H9 (cell line): ENCODE results near the gene NRG3. TPM values are rescaled to one million over a fixed set of nuclear protein-coding genes. Genes with fewer than 3 reads are reported as not detected.

ENCODE experiments used
- DNase-seq: peaks from one replicate; pipeline ENCODE4 v3.0.0-alpha.2; 2017
- H2AFZ ChIP-seq: one replicate; pipeline ENCODE4 v1.6.1; 2013; ENCODE audit warnings: mild to moderate bottlenecking, low read length, control low read depth, moderate library complexity
- H2AK5ac ChIP-seq: 2 replicates; pipeline ENCODE4 v1.6.1; 2013; ENCODE audit warnings: low read length, control low read depth, mixed read lengths; ENCODE audit not compliant: insufficient read length
- H2BK120ac ChIP-seq: one replicate; pipeline ENCODE4 v1.6.1; 2013; ENCODE audit warnings: low read depth, mild to moderate bottlenecking, low read length, control low read depth, inconsistent platforms; ENCODE audit not compliant: poor library complexity, severe bottlenecking
- H2BK12ac ChIP-seq: 2 replicates; pipeline ENCODE4 v1.6.1; 2013; ENCODE audit warnings: low read length, control low read depth, mixed read lengths, low read depth; ENCODE audit not compliant: insufficient read length
- H2BK15ac ChIP-seq: 2 replicates; pipeline ENCODE4 v1.6.1; 2013; ENCODE audit warnings: low read depth, low read length, control low read depth
- H2BK20ac ChIP-seq: one replicate; pipeline ENCODE4 v1.6.1; 2013; ENCODE audit warnings: low read depth, mild to moderate bottlenecking, low read length, control low read depth, inconsistent platforms; ENCODE audit not compliant: poor library complexity, severe bottlenecking
- H2BK5ac ChIP-seq: 2 replicates; pipeline ENCODE4 v1.6.1; 2013; ENCODE audit warnings: low read length, control low read depth, mixed read lengths; ENCODE audit not compliant: insufficient read length
- H3K14ac ChIP-seq: 2 replicates; pipeline ENCODE4 v1.6.1; 2013; ENCODE audit warnings: low read length, control low read depth; ENCODE audit not compliant: insufficient read depth
- H3K18ac ChIP-seq: 2 replicates; pipeline ENCODE4 v1.6.1; 2013; ENCODE audit warnings: low read depth, mild to moderate bottlenecking, mixed read lengths, low read length, control low read depth; ENCODE audit not compliant: insufficient read length
- H3K23ac ChIP-seq: 2 replicates; pipeline ENCODE4 v1.6.1; 2013; ENCODE audit warnings: low read length, control low read depth, mixed read lengths, low read depth; ENCODE audit not compliant: insufficient read length
- H3K23me2 ChIP-seq: 2 replicates; pipeline ENCODE4 v1.6.1; 2013; ENCODE audit warnings: low read depth, mild to moderate bottlenecking, mixed read lengths, low read length, control low read depth; ENCODE audit not compliant: insufficient read length, poor library complexity, severe bottlenecking
- H3K27ac ChIP-seq: 2 replicates; pipeline ENCODE4 v1.5.1; 2013; ENCODE audit warnings: low read length, control low read depth, mixed read lengths, low read depth; ENCODE audit not compliant: insufficient read length
- H3K27me3 ChIP-seq: 2 replicates; pipeline ENCODE4 v1.6.1; 2013; ENCODE audit warnings: low read length, control low read depth, inconsistent platforms; ENCODE audit not compliant: insufficient read depth
- H3K4ac ChIP-seq: 2 replicates; pipeline ENCODE4 v1.6.1; 2013; ENCODE audit warnings: low read depth, mild to moderate bottlenecking, control low read depth, inconsistent platforms, low read length, moderate library complexity
- H3K4me1 ChIP-seq: 2 replicates; pipeline ENCODE4 v1.6.1; 2013; ENCODE audit warnings: low read length, control low read depth, inconsistent platforms; ENCODE audit not compliant: insufficient read depth
- H3K4me2 ChIP-seq: 2 replicates; pipeline ENCODE4 v1.6.1; 2013; ENCODE audit warnings: low read length, control low read depth, mixed read lengths; ENCODE audit not compliant: insufficient read length, insufficient read depth
- H3K56ac ChIP-seq: 2 replicates; pipeline ENCODE4 v1.6.1; 2013; ENCODE audit warnings: low read depth, mild to moderate bottlenecking, mixed read lengths, low read length, control low read depth; ENCODE audit not compliant: insufficient read length
- H3K79me1 ChIP-seq: 2 replicates; pipeline ENCODE4 v1.6.1; 2013; ENCODE audit warnings: low read depth, mild to moderate bottlenecking, moderate library complexity, low read length, control low read depth, inconsistent platforms; ENCODE audit not compliant: insufficient read depth, poor library complexity, severe bottlenecking
- H3K79me2 ChIP-seq: 2 replicates; pipeline ENCODE4 v1.6.1; 2013; ENCODE audit warnings: low read length, control low read depth, inconsistent platforms; ENCODE audit not compliant: insufficient read depth
- H3K9ac ChIP-seq: 2 replicates; pipeline ENCODE4 v1.6.1; 2013; ENCODE audit warnings: low read length, control low read depth, mixed read lengths; ENCODE audit not compliant: insufficient read length; ENCODE audit errors: extremely low read depth
- H3K9me3 ChIP-seq: one replicate; pipeline ENCODE4 v1.6.1; 2013; ENCODE audit warnings: low read depth, low read length, inconsistent platforms; ENCODE audit not compliant: control insufficient read depth
- H3T11ph ChIP-seq: one replicate; pipeline ENCODE4 v1.6.1; 2013; ENCODE audit warnings: mild to moderate bottlenecking, low read length, control low read depth, inconsistent platforms
- H4K20me1 ChIP-seq: one replicate; pipeline ENCODE4 v1.6.1; 2013; ENCODE audit not compliant: control insufficient read depth, insufficient read length, insufficient read depth
- H4K5ac ChIP-seq: 2 replicates; pipeline ENCODE4 v1.6.1; 2013; ENCODE audit warnings: low read depth, mild to moderate bottlenecking, mixed read lengths, low read length, control low read depth; ENCODE audit not compliant: insufficient read length
- H4K8ac ChIP-seq: replicated peaks from 2 replicates; pipeline ENCODE4 v1.6.1; 2013; ENCODE audit warnings: low read length, control low read depth, mixed read lengths, low read depth; ENCODE audit not compliant: insufficient read length
- H4K91ac ChIP-seq: 2 replicates; pipeline ENCODE4 v1.6.1; 2013; ENCODE audit warnings: low read depth, mild to moderate bottlenecking, moderate library complexity, mixed read lengths, low read length, control low read depth; ENCODE audit not compliant: insufficient read length
- H3K27ac Mint-ChIP-seq, 3 experiments: 2 replicates in 2 of 3; 3 replicates in 1 of 3; pipeline ENCODE4 v1.8.0; 2020 to 2021; ENCODE audit warnings: mixed read lengths in 3 of 3, mild to moderate bottlenecking in 1 of 3, moderate library complexity in 1 of 3
- H3K27me3 Mint-ChIP-seq: 2 replicates; pipeline ENCODE4 v1.8.0; 2021; ENCODE audit warnings: low read depth, mild to moderate bottlenecking, moderate library complexity, mixed read lengths
- H3K36me3 Mint-ChIP-seq, 3 experiments: 2 replicates in 2 of 3; 3 replicates in 1 of 3; pipeline ENCODE4 v1.8.0; 2020 to 2021; ENCODE audit warnings: low read depth in 3 of 3, mixed read lengths in 3 of 3; ENCODE audit not compliant: insufficient read depth in 1 of 3
- H3K4me1 Mint-ChIP-seq, 2 experiments: 2 replicates each; pipeline ENCODE4 v1.8.0; 2020; ENCODE audit warnings: mixed read lengths in 2 of 2
- H3K4me3 Mint-ChIP-seq, 2 experiments: 2 replicates in 1 of 2; 3 replicates in 1 of 2; pipeline ENCODE4 v1.8.0; 2020 to 2021; ENCODE audit warnings: mild to moderate bottlenecking in 2 of 2, mixed read lengths in 2 of 2, moderate library complexity in 1 of 2
- H3K9me3 Mint-ChIP-seq, 2 experiments: 2 replicates in 1 of 2; 3 replicates in 1 of 2; pipeline ENCODE4 v1.8.0; 2020; ENCODE audit warnings: mild to moderate bottlenecking in 2 of 2, mixed read lengths in 2 of 2, moderate library complexity in 1 of 2
- WGBS: extraction: QIAGEN DNeasy Blood & Tissue Kit; methylation state at CpG from one replicate; pipeline ENCODE4 v1.1.7; 2013; ENCODE audit warnings: missing lambda C conversion rate, low lambda C conversion rate, mixed read lengths; ENCODE audit not compliant: insufficient read length; ENCODE audit errors: extremely low coverage; 5-methylcytosine and 5-hydroxymethylcytosine counted together
- total RNA-seq: library from RNA; stranded (reverse); gene quantifications from 2 replicates; pipeline ENCODE4 v1.2.1, GENCODE V29; 2021
- TF ChIP-seq, protein P1 (sequence below): fragments of 200-600 bp; sonication (generic); conservative IDR thresholded peaks from 3 replicates; pipeline ENCODE4 v1.8.0; 2021; ENCODE audit warnings: antibody characterized with exemption, mild to moderate bottlenecking

The NRG3 gene
- total RNA-seq, 1 experiment from 2014 or later = 1.6 TPM

DNA sequence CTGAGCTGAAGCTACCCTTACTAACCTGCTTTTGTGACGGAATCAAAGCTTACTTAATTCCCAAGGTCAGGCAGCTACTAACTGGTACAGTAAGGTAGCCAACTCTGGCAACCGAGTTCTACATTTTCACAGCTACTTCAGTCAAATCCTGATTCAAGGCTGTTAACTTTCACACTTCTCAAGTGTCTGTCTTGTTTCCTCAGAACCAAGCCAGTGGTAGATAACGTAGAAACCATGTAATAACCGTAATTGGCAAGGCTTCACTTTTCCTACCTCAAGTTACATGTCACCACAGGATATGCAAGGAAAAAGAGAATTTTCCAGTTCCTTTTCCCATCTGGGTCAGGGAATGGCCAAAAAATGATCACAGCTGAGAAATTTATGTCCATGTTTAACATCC is 746.7 kb downstream of the NRG3 start:
- DNase-seq = no peak

More for the DNA sequence above, 746.7 kb downstream of the NRG3 start:
- no peak overlapping the region for H3K9ac ChIP-seq
- no peak overlapping the region for H3K56ac ChIP-seq
- no peak overlapping the region for H3K4me2 ChIP-seq
- H3K4me3 Mint-ChIP-seq = no peak overlapping the region
- no peak overlapping the region for H3K18ac ChIP-seq
- H2BK15ac ChIP-seq = no peak overlapping the region
- no peak overlapping the region for H4K91ac ChIP-seq
- H3K27me3 Mint-ChIP-seq = no peaks in the 10 kb centered on the region; the same call in 1 of the 2 replicates
- H3K79me1 ChIP-seq = no peaks in the 10 kb centered on the region
- H3K9me3 ChIP-seq = no peaks in the 10 kb centered on the region
- H2BK120ac ChIP-seq = no peak overlapping the region
- no peak overlapping the region for H2BK5ac ChIP-seq
- H2BK12ac ChIP-seq = no peak overlapping the region
- H4K5ac ChIP-seq = no peak overlapping the region
- H3K27me3 ChIP-seq = no peaks in the 10 kb centered on the region
- peaks cover 0 to 6% (median 2%) of the 10 kb centered on the region in 3 experiments; a peak in 4 of 7 replicates for H3K36me3 Mint-ChIP-seq
- H3K79me2 ChIP-seq = no peaks in the 10 kb centered on the region; the same call in 1 of the 2 replicates
- WGBS = no CpG with 5 or more reads among the region's 4 CpGs
- H2AK5ac ChIP-seq = no peak overlapping the region
- TF ChIP-seq, protein P1, sequence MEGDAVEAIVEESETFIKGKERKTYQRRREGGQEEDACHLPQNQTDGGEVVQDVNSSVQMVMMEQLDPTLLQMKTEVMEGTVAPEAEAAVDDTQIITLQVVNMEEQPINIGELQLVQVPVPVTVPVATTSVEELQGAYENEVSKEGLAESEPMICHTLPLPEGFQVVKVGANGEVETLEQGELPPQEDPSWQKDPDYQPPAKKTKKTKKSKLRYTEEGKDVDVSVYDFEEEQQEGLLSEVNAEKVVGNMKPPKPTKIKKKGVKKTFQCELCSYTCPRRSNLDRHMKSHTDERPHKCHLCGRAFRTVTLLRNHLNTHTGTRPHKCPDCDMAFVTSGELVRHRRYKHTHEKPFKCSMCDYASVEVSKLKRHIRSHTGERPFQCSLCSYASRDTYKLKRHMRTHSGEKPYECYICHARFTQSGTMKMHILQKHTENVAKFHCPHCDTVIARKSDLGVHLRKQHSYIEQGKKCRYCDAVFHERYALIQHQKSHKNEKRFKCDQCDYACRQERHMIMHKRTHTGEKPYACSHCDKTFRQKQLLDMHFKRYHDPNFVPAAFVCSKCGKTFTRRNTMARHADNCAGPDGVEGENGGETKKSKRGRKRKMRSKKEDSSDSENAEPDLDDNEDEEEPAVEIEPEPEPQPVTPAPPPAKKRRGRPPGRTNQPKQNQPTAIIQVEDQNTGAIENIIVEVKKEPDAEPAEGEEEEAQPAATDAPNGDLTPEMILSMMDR = no peak
- no peak overlapping the region for H2BK20ac ChIP-seq
- H3K23me2 ChIP-seq = no peaks in the 10 kb centered on the region
- no peaks in the 10 kb centered on the region for H3K4me1 Mint-ChIP-seq
- H4K8ac ChIP-seq = no peak overlapping the region
- H4K20me1 ChIP-seq = no peaks in the 10 kb centered on the region
- no peak overlapping the region for H3K23ac ChIP-seq
- H3K4me1 ChIP-seq = no peaks in the 10 kb centered on the region
- H3T11ph ChIP-seq = no peak overlapping the region
- H3K9me3 Mint-ChIP-seq = peaks cover 2 to 7% of the 10 kb centered on the region in 2 experiments; a peak in 3 of 5 replicates
- no peak overlapping the region for H3K4ac ChIP-seq
- H2AFZ ChIP-seq = no peak overlapping the region
- no peak overlapping the region for H3K14ac ChIP-seq
- H3K27ac ChIP-seq = no peak overlapping the region
- no peak overlapping the region for H3K27ac Mint-ChIP-seq
